ENCODE data around the gene NDUFV2. TPM values are rescaled to one million over a fixed set of nuclear protein-coding genes. Genes with fewer than 3 reads are reported as not detected.

The NDUFV2 gene
- total and polyA plus RNA-seq, 2 of the 13 experiments (the other 11 are each of a cell fraction or from before 2014, with no cell fraction given), result 216 to 299 TPM

- TF ChIP-seq, protein P1, sequence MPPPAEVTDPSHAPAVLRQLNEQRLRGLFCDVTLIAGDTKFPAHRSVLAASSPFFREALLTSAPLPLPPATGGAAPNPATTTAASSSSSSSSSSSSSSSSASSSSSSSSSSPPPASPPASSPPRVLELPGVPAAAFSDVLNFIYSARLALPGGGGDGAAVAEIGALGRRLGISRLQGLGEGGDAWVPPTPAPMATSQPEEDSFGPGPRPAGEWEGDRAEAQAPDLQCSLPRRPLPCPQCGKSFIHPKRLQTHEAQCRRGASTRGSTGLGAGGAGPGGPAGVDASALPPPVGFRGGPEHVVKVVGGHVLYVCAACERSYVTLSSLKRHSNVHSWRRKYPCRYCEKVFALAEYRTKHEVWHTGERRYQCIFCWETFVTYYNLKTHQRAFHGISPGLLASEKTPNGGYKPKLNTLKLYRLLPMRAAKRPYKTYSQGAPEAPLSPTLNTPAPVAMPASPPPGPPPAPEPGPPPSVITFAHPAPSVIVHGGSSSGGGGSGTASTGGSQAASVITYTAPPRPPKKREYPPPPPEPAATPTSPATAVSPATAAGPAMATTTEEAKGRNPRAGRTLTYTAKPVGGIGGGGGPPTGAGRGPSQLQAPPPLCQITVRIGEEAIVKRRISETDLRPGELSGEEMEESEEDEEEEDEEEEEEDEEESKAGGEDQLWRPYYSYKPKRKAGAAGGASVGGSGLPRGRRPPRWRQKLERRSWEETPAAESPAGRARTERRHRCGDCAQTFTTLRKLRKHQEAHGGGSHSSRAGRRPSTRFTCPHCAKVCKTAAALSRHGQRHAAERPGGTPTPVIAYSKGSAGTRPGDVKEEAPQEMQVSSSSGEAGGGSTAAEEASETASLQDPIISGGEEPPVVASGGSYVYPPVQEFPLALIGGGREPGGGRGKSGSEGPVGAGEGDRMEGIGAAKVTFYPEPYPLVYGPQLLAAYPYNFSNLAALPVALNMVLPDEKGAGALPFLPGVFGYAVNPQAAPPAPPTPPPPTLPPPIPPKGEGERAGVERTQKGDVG (CRISPR knock-in tag; IDR thresholded peaks at IDR 0.05; ENCODE audit: borderline replicate concordance), result no peak
- peak; percentile 58 for TF ChIP-seq HES4 (CRISPR knock-in tag; IDR thresholded peaks at IDR 0.05; ENCODE audit: borderline replicate concordance)
- TF ChIP-seq, protein P2, sequence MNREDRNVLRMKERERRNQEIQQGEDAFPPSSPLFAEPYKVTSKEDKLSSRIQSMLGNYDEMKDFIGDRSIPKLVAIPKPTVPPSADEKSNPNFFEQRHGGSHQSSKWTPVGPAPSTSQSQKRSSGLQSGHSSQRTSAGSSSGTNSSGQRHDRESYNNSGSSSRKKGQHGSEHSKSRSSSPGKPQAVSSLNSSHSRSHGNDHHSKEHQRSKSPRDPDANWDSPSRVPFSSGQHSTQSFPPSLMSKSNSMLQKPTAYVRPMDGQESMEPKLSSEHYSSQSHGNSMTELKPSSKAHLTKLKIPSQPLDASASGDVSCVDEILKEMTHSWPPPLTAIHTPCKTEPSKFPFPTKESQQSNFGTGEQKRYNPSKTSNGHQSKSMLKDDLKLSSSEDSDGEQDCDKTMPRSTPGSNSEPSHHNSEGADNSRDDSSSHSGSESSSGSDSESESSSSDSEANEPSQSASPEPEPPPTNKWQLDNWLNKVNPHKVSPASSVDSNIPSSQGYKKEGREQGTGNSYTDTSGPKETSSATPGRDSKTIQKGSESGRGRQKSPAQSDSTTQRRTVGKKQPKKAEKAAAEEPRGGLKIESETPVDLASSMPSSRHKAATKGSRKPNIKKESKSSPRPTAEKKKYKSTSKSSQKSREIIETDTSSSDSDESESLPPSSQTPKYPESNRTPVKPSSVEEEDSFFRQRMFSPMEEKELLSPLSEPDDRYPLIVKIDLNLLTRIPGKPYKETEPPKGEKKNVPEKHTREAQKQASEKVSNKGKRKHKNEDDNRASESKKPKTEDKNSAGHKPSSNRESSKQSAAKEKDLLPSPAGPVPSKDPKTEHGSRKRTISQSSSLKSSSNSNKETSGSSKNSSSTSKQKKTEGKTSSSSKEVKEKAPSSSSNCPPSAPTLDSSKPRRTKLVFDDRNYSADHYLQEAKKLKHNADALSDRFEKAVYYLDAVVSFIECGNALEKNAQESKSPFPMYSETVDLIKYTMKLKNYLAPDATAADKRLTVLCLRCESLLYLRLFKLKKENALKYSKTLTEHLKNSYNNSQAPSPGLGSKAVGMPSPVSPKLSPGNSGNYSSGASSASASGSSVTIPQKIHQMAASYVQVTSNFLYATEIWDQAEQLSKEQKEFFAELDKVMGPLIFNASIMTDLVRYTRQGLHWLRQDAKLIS (CRISPR knock-in tag; IDR thresholded peaks at IDR 0.05), result 0 out of 2 replicates have a peak, but pooled peaks have one; percentile 38
- TF ChIP-seq ZNF549 (CRISPR knock-in tag; IDR thresholded peaks at IDR 0.05), result no peak
- TF ChIP-seq CHD2 (IDR thresholded peaks at IDR 0.05; ENCODE audit: low read depth, low read length), result no peak
- peak; percentile 94 for TF ChIP-seq ETV5 (CRISPR knock-in tag; IDR thresholded peaks at IDR 0.05; ENCODE audit: borderline replicate concordance)
- no peak for TF ChIP-seq ATM (IDR thresholded peaks at IDR 0.05; ENCODE audit: borderline replicate concordance)
- TF ChIP-seq ETV6 (CRISPR knock-in tag; conservative IDR thresholded peaks at IDR 0.05), result no peak
- no peak for TF ChIP-seq NFATC3 (CRISPR knock-in tag; IDR thresholded peaks at IDR 0.05)
- TF ChIP-seq KLF6 (CRISPR knock-in tag; IDR thresholded peaks at IDR 0.05), result 0 out of 2 replicates have a peak, but pooled peaks have one; percentile 24
- TF ChIP-seq RARA (CRISPR knock-in tag; IDR thresholded peaks at IDR 0.05), result peak; percentile 46; the same call in 1 of the 2 replicates
- TF ChIP-seq ZNF18 (CRISPR knock-in tag; IDR thresholded peaks at IDR 0.05; ENCODE audit: insufficient replicate concordance), result peak; percentile 48
- TF ChIP-seq, protein P3, sequence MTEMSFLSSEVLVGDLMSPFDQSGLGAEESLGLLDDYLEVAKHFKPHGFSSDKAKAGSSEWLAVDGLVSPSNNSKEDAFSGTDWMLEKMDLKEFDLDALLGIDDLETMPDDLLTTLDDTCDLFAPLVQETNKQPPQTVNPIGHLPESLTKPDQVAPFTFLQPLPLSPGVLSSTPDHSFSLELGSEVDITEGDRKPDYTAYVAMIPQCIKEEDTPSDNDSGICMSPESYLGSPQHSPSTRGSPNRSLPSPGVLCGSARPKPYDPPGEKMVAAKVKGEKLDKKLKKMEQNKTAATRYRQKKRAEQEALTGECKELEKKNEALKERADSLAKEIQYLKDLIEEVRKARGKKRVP (CRISPR knock-in tag; IDR thresholded peaks at IDR 0.05), result 0 out of 4 replicates have a peak, but pooled peaks of 1 of the 2 experiments have one; percentile 32
- peak; percentile 75 for TF ChIP-seq ZNF574 (CRISPR knock-in tag; IDR thresholded peaks at IDR 0.05)
- no peak; the same call in 1 of the 2 replicates for TF ChIP-seq FIP1L1 (IDR thresholded peaks at IDR 0.05; ENCODE audit: borderline replicate concordance, insufficient read depth, low read depth, low read length)
Measured at GRCh38 chr18:9136315-9137155, 34.0 kb downstream of the NDUFV2 start, which contains the start of gene ANKRD12 (continued).
